ENCODE measurements around the gene RPL13A. TPM values are rescaled to one million over a fixed set of nuclear protein-coding genes. Genes with fewer than 3 reads are reported as not detected.
A peak's percentile ranks its signal among the peaks of the same experiment; 100 is the strongest.
"Not testable (repeated sequence)": the region's sequence is repeated elsewhere in the genome, so short reads cannot be mapped to it uniquely, and the experiment has no call there.

Gene RPL13A
- total and polyA plus RNA-seq, 8 donors: 1,924 to 4,076 (median 3,551) TPM

DNA sequence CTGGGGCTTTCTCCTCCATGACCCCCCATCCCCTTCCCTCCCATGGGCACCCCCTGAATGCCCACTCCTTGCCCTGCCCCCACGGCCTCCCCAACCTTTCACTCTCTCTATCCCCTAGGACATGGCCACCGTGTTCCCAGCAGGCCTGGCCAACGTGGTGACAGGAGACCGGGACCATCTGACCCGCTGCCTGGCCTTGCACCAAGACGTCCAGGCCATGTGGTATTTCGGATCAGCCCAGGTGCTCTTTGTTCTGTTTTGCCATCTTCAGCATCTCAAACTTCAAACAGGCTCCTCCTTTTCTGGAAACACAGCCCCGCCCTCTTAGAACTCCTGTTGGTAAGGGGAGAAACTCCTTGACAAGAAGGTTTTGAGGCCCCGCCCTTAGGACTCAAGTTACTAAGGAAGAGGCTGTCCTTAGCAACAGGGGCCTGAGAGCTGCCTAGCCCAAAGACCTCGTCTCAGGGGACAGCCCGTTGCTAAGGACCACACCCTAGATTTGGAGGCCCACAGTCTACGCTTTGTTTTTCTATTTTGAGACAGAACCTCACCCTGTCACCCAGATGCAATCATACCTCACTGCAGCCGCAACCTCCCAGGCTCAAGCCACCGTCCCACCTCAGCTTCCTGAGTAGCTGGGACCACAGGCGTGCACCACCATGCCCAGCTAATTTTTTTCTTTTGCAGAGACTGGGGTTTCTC, 18.5 kb upstream of the RPL13A start:
- no peaks in the 10 kb centered on the region for H3K9me3 ChIP-seq
- no peak overlapping the region for H3K4me3 ChIP-seq
- ATAC-seq (peak; percentile 47), DNase-seq (peak in 1 of 4 donors; percentile 57)
- H3K27me3 ChIP-seq: no peaks in the 10 kb centered on the region
- peaks cover 0 to 29% of the 10 kb centered on the region in 2 donors for H3K4me1 ChIP-seq
- no peak for TF ChIP-seq CTCF (IDR thresholded peaks at IDR 0.05)
- peak overlapping the region in 1 of 2 donors; percentile 61 for H3K27ac ChIP-seq
- intact Hi-C loops (cut with DNase I): no loop called here
- peaks cover 0 to 60% of the 10 kb centered on the region in 2 donors for H3K36me3 ChIP-seq

- ATAC-seq: peak; percentile 10
- intact Hi-C loops (cut with DNase I): no loop called here
- H3K36me3 ChIP-seq: peaks cover 0 to 49% of the 10 kb centered on the region in 2 donors
Observed at GRCh38 chr19:49469828-49470614, 17.4 kb upstream of the RPL13A start.

DNA sequence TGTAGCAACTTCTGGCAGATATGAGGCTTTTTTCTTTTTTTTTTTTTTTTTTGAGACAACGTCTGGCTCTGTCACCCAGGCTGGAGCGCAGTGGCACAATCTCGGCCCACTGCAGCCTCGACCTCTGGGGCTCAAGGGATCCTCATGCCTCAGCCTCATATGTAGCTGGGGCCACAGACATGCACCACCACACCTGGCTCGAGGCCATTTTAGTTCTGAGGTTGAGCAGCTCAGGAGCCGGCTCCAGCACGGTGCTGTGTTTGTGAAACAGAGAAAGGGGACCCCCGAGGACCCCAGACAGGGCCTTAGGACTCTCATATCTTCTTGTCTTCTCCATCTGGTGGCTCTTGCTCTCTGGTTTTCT, 16.8 kb upstream of the RPL13A start:
- peaks cover 0 to 30% of the 10 kb centered on the region in 2 donors for H3K4me1 ChIP-seq
- DNase-seq: no peak
- peaks cover 0 to 43% of the 10 kb centered on the region in 2 donors for H3K36me3 ChIP-seq
- H3K9me3 ChIP-seq: no peaks in the 10 kb centered on the region
- H3K27me3 ChIP-seq: no peaks in the 10 kb centered on the region
- intact Hi-C loops (cut with DNase I): no loop called here
- no peak overlapping the region for H3K4me3 ChIP-seq
- TF ChIP-seq CTCF (IDR thresholded peaks at IDR 0.05): no peak
- ATAC-seq: no peak
- peak overlapping the region in 1 of 2 donors; percentile 61 for H3K27ac ChIP-seq

More at GRCh38 chr19:49469828-49470614, 17.4 kb upstream of the RPL13A start:
- H3K4me3 ChIP-seq: no peak overlapping the region
- no peak for DNase-seq
- no peaks in the 10 kb centered on the region for H3K9me3 ChIP-seq
- H3K4me1 ChIP-seq: peaks cover 0 to 30% of the 10 kb centered on the region in 2 donors
- peak overlapping the region in 1 of 2 donors; percentile 61 for H3K27ac ChIP-seq
- H3K27me3 ChIP-seq: no peaks in the 10 kb centered on the region
- TF ChIP-seq CTCF (IDR thresholded peaks at IDR 0.05): peak in 1 of 2 donors; percentile 15

- DNase-seq (no peak), ATAC-seq (no peak)
- H3K9me3 ChIP-seq: no peaks in the 10 kb centered on the region
- no peaks in the 10 kb centered on the region for H3K27me3 ChIP-seq
- TF ChIP-seq CTCF (IDR thresholded peaks at IDR 0.05): no peak
- H3K36me3 ChIP-seq: peaks cover 0 to 23% of the 10 kb centered on the region in 2 donors
- H3K27ac ChIP-seq: peak overlapping the region in 1 of 2 donors; percentile 13
- intact Hi-C loops (cut with DNase I): no loop called here
- no peak overlapping the region for H3K4me3 ChIP-seq
- H3K4me1 ChIP-seq: peaks cover 0 to 30% of the 10 kb centered on the region in 2 donors
Observed at GRCh38 chr19:49472936-49473335, 14.5 kb upstream of the RPL13A start.

DNA sequence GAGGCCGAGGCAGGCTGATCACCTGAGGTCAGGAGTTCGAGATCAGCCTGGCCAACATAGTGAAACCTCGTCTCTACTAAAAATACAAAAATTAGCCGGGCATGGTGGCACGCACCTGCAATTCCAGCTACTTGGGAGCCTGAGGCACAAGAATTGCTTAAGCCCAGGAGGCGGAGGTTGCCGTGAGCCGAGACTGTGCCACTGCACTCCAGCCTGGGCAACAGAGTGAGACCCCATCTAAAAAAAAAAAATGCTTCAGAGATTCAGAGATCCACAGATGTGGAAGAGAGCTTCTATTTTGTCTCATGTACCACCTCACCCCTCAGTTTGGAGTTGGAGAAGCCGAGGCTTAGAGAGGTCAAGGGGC, 13.9 kb upstream of the RPL13A start:
- H3K27me3 ChIP-seq; intact Hi-C loops (cut with DNase I); DNase-seq; H3K9me3 ChIP-seq; ATAC-seq: not testable (repeated sequence)
- H3K36me3 ChIP-seq: peaks cover 0 to 19% of the 10 kb centered on the region in 2 donors
- peak overlapping the region; percentile 55 to 58 for H3K4me3 ChIP-seq
- peaks cover 0 to 33% of the 10 kb centered on the region in 2 donors for H3K4me1 ChIP-seq
- peak overlapping the region in 1 of 2 donors; percentile 83 for H3K27ac ChIP-seq
